HEK293 (cell line): ENCODE measurements around the gene EDIL3.

Source experiments
- CTCF ChIA-PET: fragments of 350-600 bp; formaldehyde crosslinking; extraction: SDS; loops from one replicate; lab custom pipeline; 2021; ENCODE audit warnings: antibody characterized with exemption; lab: Yijun Ruan, JAX
- POLR2A ChIA-PET: fragments of 300-600 bp; formaldehyde crosslinking; extraction: SDS; loops from one replicate; lab custom pipeline; 2020; ENCODE audit warnings: antibody characterized with exemption, inconsistent platforms; lab: Yijun Ruan, JAX
- H3K27ac ChIP-seq: fragments of 200-500 bp; sonication (Bioruptor generic); 2 replicates; pipeline ENCODE4 v1.5.1; 2014; ENCODE audit warnings: low read depth, low read length, control low read depth, inconsistent platforms; ENCODE audit errors: extremely low read depth
- H3K36me3 ChIP-seq, 2 experiments: fragments of 200-500 bp in 1 of 2; sonication (Bioruptor generic) in 1 of 2; 1 replicate in 1 of 2; 2 replicates in 1 of 2; pipeline ENCODE4 v1.5.1; 2014 to 2017; ENCODE audit warnings: inconsistent platforms in 2 of 2, low read length in 2 of 2; ENCODE audit not compliant: control insufficient read depth in 2 of 2, insufficient read depth in 1 of 2
- H3K4me1 ChIP-seq: fragments of 200-500 bp; sonication (Bioruptor generic); 2 replicates; pipeline ENCODE4 v1.5.1; 2014; ENCODE audit warnings: mild to moderate bottlenecking, low read length, inconsistent platforms; ENCODE audit not compliant: control insufficient read depth, insufficient read depth
- H3K4me3 ChIP-seq: 2 replicates; pipeline ENCODE4 v1.5.1; 2011; ENCODE audit warnings: low read depth, mild to moderate bottlenecking, control low read depth, low read length, moderate library complexity
- H3K9me3 ChIP-seq: fragments of 200-500 bp; sonication (Bioruptor generic); 2 replicates; pipeline ENCODE4 v1.5.1; 2014; ENCODE audit warnings: low read depth, low read length, inconsistent platforms; ENCODE audit not compliant: control insufficient read depth, insufficient read depth
- GFI1B ChIP-seq: fragments of 450-650 bp; formaldehyde crosslinking; IDR thresholded peaks from 2 replicates; pipeline ENCODE4 v1.5.1; 2016; ENCODE audit warnings: missing biosample characterization, missing genetic modification characterization
- GLI2 ChIP-seq: fragments of 450-650 bp; formaldehyde crosslinking; IDR thresholded peaks from 2 replicates; pipeline ENCODE4; 2017; ENCODE audit warnings: missing biosample characterization, missing genetic modification characterization, low read depth, borderline replicate concordance
- INSM2 ChIP-seq: fragments of 450-650 bp; formaldehyde crosslinking; IDR thresholded peaks from 2 replicates; pipeline ENCODE4 v1.5.1; 2016; ENCODE audit warnings: missing biosample characterization, missing genetic modification characterization
- KLF1 ChIP-seq: fragments of 450-650 bp; formaldehyde crosslinking; IDR thresholded peaks from 2 replicates; pipeline ENCODE4 v1.5.1; 2016; ENCODE audit warnings: missing biosample characterization, missing genetic modification characterization
- KLF16 ChIP-seq: fragments of 450-650 bp; formaldehyde crosslinking; IDR thresholded peaks from 2 replicates; pipeline ENCODE4 v1.5.1; 2017; ENCODE audit warnings: missing biosample characterization, missing genetic modification characterization
- PRDM1 ChIP-seq: fragments of 450-650 bp; formaldehyde crosslinking; IDR thresholded peaks from 2 replicates; pipeline ENCODE4; 2016; ENCODE audit warnings: missing biosample characterization, missing genetic modification characterization
- PRDM10 ChIP-seq: fragments of 450-650 bp; formaldehyde crosslinking; IDR thresholded peaks from 2 replicates; pipeline ENCODE4 v1.5.1; 2016; ENCODE audit warnings: missing biosample characterization, missing genetic modification characterization
- SCRT1 ChIP-seq: fragments of 450-650 bp; formaldehyde crosslinking; IDR thresholded peaks from 2 replicates; pipeline ENCODE4 v1.5.1; 2016; ENCODE audit warnings: missing biosample characterization, missing genetic modification characterization, borderline replicate concordance
- SETDB1 ChIP-seq: IDR thresholded peaks from one replicate; pipeline ENCODE4 v1.6.1; 2017; ENCODE audit warnings: mild to moderate bottlenecking, low read length, moderate library complexity, mixed read lengths; ENCODE audit not compliant: insufficient read length
- TCF7L2 ChIP-seq: IDR thresholded peaks from 2 replicates; pipeline ENCODE4 v1.6.1; 2011; ENCODE audit warnings: low read depth, mild to moderate bottlenecking, inconsistent platforms, low read length, moderate library complexity, borderline replicate concordance
- TRIM28 ChIP-seq: IDR thresholded peaks from 2 replicates; pipeline ENCODE4 v1.6.1; 2011; ENCODE audit warnings: low read length, control low read depth, borderline replicate concordance
- ZBTB21 ChIP-seq: fragments of 450-650 bp; formaldehyde crosslinking; IDR thresholded peaks from 2 replicates; pipeline ENCODE4 v1.5.1; 2017; ENCODE audit warnings: missing biosample characterization, missing genetic modification characterization
- ZEB2 ChIP-seq: fragments of 450-650 bp; formaldehyde crosslinking; IDR thresholded peaks from 2 replicates; pipeline ENCODE4 v1.5.1; 2016; ENCODE audit warnings: missing biosample characterization, missing genetic modification characterization
- ZFP3 ChIP-seq: fragments of 450-650 bp; formaldehyde crosslinking; IDR thresholded peaks from 2 replicates; pipeline ENCODE4 v1.5.1; 2016; ENCODE audit warnings: low read depth, missing biosample characterization, missing genetic modification characterization
- ZNF169 ChIP-seq: fragments of 450-650 bp; formaldehyde crosslinking; IDR thresholded peaks from 2 replicates; pipeline ENCODE4 v1.5.1; 2016; ENCODE audit warnings: missing biosample characterization, missing genetic modification characterization
- ZNF174 ChIP-seq: fragments of 450-650 bp; formaldehyde crosslinking; IDR thresholded peaks from 2 replicates; pipeline ENCODE4 v1.5.0; 2017; ENCODE audit warnings: missing biosample characterization, mild to moderate bottlenecking, missing genetic modification characterization
- ZNF214 ChIP-seq: fragments of 450-650 bp; formaldehyde crosslinking; IDR thresholded peaks from 2 replicates; pipeline ENCODE4 v1.5.1; 2017; ENCODE audit warnings: missing biosample characterization, mild to moderate bottlenecking, missing genetic modification characterization, borderline replicate concordance
- ZNF221 ChIP-seq: fragments of 450-650 bp; formaldehyde crosslinking; IDR thresholded peaks from 2 replicates; pipeline ENCODE4 v1.5.1; 2017; ENCODE audit warnings: missing biosample characterization, missing genetic modification characterization, borderline replicate concordance
- ZNF223 ChIP-seq: fragments of 450-650 bp; formaldehyde crosslinking; IDR thresholded peaks from 2 replicates; pipeline ENCODE4 v1.5.1; 2016; ENCODE audit warnings: missing biosample characterization, missing genetic modification characterization
- ZNF239 ChIP-seq: fragments of 450-650 bp; formaldehyde crosslinking; IDR thresholded peaks from 2 replicates; pipeline ENCODE4 v1.5.1; 2016; ENCODE audit warnings: missing biosample characterization, missing genetic modification characterization
- ZNF24 ChIP-seq: fragments of 450-650 bp; formaldehyde crosslinking; IDR thresholded peaks from 2 replicates; pipeline ENCODE4 v1.5.1; 2016; ENCODE audit warnings: missing biosample characterization, missing genetic modification characterization
- ZNF248 ChIP-seq: fragments of 450-650 bp; formaldehyde crosslinking; IDR thresholded peaks from 2 replicates; pipeline ENCODE4 v1.5.1; 2017; ENCODE audit warnings: missing biosample characterization, missing genetic modification characterization
- ZNF280C ChIP-seq: fragments of 450-650 bp; formaldehyde crosslinking; IDR thresholded peaks from 2 replicates; pipeline ENCODE4 v1.5.1; 2016; ENCODE audit warnings: missing biosample characterization, missing genetic modification characterization
- ZNF366 ChIP-seq: fragments of 450-650 bp; formaldehyde crosslinking; conservative IDR thresholded peaks from 2 replicates; pipeline ENCODE4 v1.5.1; 2016; ENCODE audit warnings: missing biosample characterization, missing genetic modification characterization
- ZNF394 ChIP-seq: fragments of 450-650 bp; formaldehyde crosslinking; IDR thresholded peaks from 2 replicates; pipeline ENCODE4 v1.5.1; 2016; ENCODE audit warnings: missing biosample characterization, missing genetic modification characterization, mild to moderate bottlenecking, moderate library complexity, borderline replicate concordance
- ZNF404 ChIP-seq: fragments of 450-650 bp; formaldehyde crosslinking; IDR thresholded peaks from 2 replicates; pipeline ENCODE4 v1.5.1; 2017; ENCODE audit warnings: missing biosample characterization, missing genetic modification characterization
- ZNF501 ChIP-seq: fragments of 450-650 bp; formaldehyde crosslinking; IDR thresholded peaks from 2 replicates; pipeline ENCODE4 v1.5.1; 2016; ENCODE audit warnings: missing biosample characterization, missing genetic modification characterization
- ZNF521 ChIP-seq: fragments of 450-650 bp; formaldehyde crosslinking; IDR thresholded peaks from 2 replicates; pipeline ENCODE4 v1.5.1; 2017; ENCODE audit warnings: missing biosample characterization, mild to moderate bottlenecking, missing genetic modification characterization
- ZNF530 ChIP-seq: fragments of 450-650 bp; formaldehyde crosslinking; IDR thresholded peaks from 2 replicates; pipeline ENCODE4 v1.5.1; 2016; ENCODE audit warnings: low read depth, missing biosample characterization, missing genetic modification characterization
- ZNF596 ChIP-seq: fragments of 450-650 bp; IDR thresholded peaks from 2 replicates; pipeline ENCODE4 v1.5.0; 2018; ENCODE audit warnings: missing biosample characterization, mild to moderate bottlenecking, missing genetic modification characterization, moderate library complexity
- ZNF670 ChIP-seq: fragments of 450-650 bp; formaldehyde crosslinking; IDR thresholded peaks from 2 replicates; pipeline ENCODE4 v1.5.1; 2016; ENCODE audit warnings: missing biosample characterization, missing genetic modification characterization, low read depth
- ZNF701 ChIP-seq: fragments of 450-650 bp; formaldehyde crosslinking; IDR thresholded peaks from 2 replicates; pipeline ENCODE4 v1.5.1; 2016; ENCODE audit warnings: missing biosample characterization, missing genetic modification characterization
- ZNF707 ChIP-seq: fragments of 450-650 bp; formaldehyde crosslinking; IDR thresholded peaks from 2 replicates; pipeline ENCODE4 v1.5.1; 2016; ENCODE audit warnings: missing biosample characterization, missing genetic modification characterization
- ZSCAN16 ChIP-seq: fragments of 450-650 bp; formaldehyde crosslinking; IDR thresholded peaks from 2 replicates; pipeline ENCODE4 v1.5.1; 2016; ENCODE audit warnings: missing biosample characterization, missing genetic modification characterization
- ZXDB ChIP-seq: fragments of 450-650 bp; formaldehyde crosslinking; IDR thresholded peaks from 2 replicates; pipeline ENCODE4 v1.5.1; 2016; ENCODE audit warnings: missing biosample characterization, missing genetic modification characterization

Gene EDIL3

GRCh38 chr5:84287951-84288350 lies 96.7 kb downstream of the EDIL3 start:
- no peaks in the 10 kb centered on the region for H3K36me3 ChIP-seq
- no peaks in the 10 kb centered on the region for H3K9me3 ChIP-seq
- H3K27ac ChIP-seq: no peak overlapping the region
- peaks cover 33% of the 10 kb centered on the region for H3K4me1 ChIP-seq
- POLR2A ChIA-PET: no interaction called here
- CTCF ChIA-PET: interaction anchor here (0.7 kb wide), 1 partner anchor 199 kb away, joined by 3 read pairs; no protein-coding TSS in a partner anchor
- no peak overlapping the region for H3K4me3 ChIP-seq
- no peak for TF ChIP-seq ZNF707 (tag by site-specific recombination)
- no peak for TF ChIP-seq GFI1B (tag by site-specific recombination)
- peak; percentile 45 for TF ChIP-seq ZXDB (tag by site-specific recombination)
- TF ChIP-seq ZNF404 (tag by site-specific recombination): no peak
- TF ChIP-seq TCF7L2: no peak
- 0 out of 2 replicates have a peak, but pooled peaks have one; percentile 14 for TF ChIP-seq ZBTB21
- no peak for TF ChIP-seq ZNF221 (tag by site-specific recombination)
- TF ChIP-seq PRDM1 (tag by site-specific recombination): peak; percentile 77
- TF ChIP-seq ZNF521: no peak
- TF ChIP-seq ZNF501 (tag by site-specific recombination): no peak
- no peak for TF ChIP-seq ZNF280C
- no peak for TF ChIP-seq ZNF223
- peak; percentile 56; the same call in 1 of the 2 replicates for TF ChIP-seq INSM2 (tag by site-specific recombination)
- no peak for TF ChIP-seq ZSCAN16
- peak; percentile 45; the same call in 1 of the 2 replicates for TF ChIP-seq ZNF366 (tag by site-specific recombination)
- TF ChIP-seq SCRT1: no peak
- no peak for TF ChIP-seq ZNF174 (tag by site-specific recombination)
- TF ChIP-seq ZEB2 (tag by site-specific recombination): peak; percentile 48; the same call in 1 of the 2 replicates
- no peak for TF ChIP-seq ZNF596 (tag by site-specific recombination)
- no peak for TF ChIP-seq SETDB1
- TF ChIP-seq ZNF239: no peak
- TF ChIP-seq ZNF248 (tag by site-specific recombination): no peak
- no peak for TF ChIP-seq ZFP3
- TF ChIP-seq ZNF24 (tag by site-specific recombination): no peak
- TF ChIP-seq GLI2 (tag by site-specific recombination): no peak
- peak; percentile 75 for TF ChIP-seq PRDM10 (tag by site-specific recombination)
- TF ChIP-seq ZNF394 (tag by site-specific recombination): no peak
- TF ChIP-seq ZNF670: no peak
- TF ChIP-seq ZNF701: no peak
- TF ChIP-seq ZNF169 (tag by site-specific recombination): no peak
- no peak for TF ChIP-seq TRIM28
- no peak for TF ChIP-seq ZNF530 (tag by site-specific recombination)
- TF ChIP-seq KLF1 (tag by site-specific recombination): no peak
- no peak for TF ChIP-seq KLF16 (tag by site-specific recombination)
- TF ChIP-seq ZNF214 (tag by site-specific recombination): no peak
